ENCODE results near the gene IGF2BP1.

IGF2BP1 gene

DNA sequence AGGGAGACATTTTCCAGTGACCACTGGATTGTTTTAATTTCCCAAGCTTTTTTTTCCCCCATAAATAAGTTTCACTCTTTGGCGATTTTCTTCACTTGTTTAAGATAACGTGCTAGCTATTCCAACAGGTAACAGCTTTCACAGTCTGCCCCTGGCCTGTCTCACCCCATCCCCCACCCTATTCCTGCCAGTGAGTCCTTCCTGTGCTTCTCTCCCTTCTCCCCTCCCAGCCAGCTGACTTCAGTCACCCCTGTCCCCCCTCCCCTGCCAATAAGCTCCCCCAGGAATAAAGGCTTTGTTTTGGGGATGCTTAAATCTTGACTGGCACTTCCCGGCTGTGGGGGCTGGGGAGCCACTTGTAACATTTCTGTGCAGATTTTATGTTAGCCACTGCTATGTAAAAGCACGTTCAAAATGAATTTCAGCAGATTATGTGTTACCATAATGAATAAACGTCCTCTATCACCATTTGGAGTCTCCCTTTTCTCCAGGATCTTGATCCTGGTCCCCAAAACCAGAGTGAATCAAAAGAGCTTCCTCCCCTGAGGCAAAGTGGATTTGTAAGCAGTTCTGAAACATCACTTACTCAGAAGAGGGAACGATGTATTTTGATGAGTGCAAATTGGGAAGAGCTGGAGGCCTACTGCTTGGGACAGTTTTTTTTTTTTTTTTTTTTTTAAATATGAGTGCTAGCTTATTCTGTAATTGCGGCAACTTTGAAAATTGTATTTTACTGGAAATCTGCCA lies 58.2 kb downstream of the IGF2BP1 start:
- Histone ChIP-seq H3K4me1 (ENCODE audit: control insufficient read depth, insufficient read depth, low read length) (no peaks in the 10 kb centered on the region), H3K27ac (ENCODE audit: low read length) (no peak overlapping the region), H3K9ac (ENCODE audit: low read length in 2 of 2) (no peak overlapping the region), H3K9me3 (ENCODE audit: control insufficient read depth in 2 of 2, low read length in 2 of 2) (no peaks in the 10 kb centered on the region), H3K36me3 (ENCODE audit: control insufficient read depth in 2 of 2, insufficient read depth in 2 of 2, low read length in 2 of 2) (no peaks in the 10 kb centered on the region), H3K4me3 (ENCODE audit: low read length in 2 of 2) (no peak overlapping the region), H3K27me3 (ENCODE audit: control insufficient read depth in 1 of 2, insufficient read depth in 2 of 2, low read length in 2 of 2) (peaks cover 0 to 5% of the 10 kb centered on the region in 2 donors)

DNA sequence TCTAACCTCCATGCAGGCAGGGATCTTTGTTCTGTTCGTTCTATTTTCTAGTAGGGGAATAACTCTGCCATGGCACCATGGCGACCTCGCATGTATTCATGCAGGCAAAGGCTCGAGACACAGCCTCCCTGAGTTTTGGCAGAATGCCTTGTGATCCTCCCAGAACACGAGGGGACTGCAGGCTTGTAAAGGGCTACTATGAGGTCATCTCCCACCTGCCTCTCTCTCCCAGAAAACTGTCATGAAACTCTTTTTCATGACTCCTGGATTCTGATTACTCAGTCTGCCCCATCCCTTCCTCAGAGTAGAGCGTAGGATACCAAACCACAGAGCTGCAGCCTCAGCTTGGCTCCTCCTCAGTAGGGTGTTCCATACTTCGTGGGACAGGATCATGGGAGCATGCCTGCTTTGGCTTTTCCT lies 64.3 kb downstream of the IGF2BP1 start:
- no peak overlapping the region for H3K4me3 ChIP-seq (ENCODE audit: low read length in 2 of 2)
- H3K27me3 ChIP-seq (ENCODE audit: control insufficient read depth in 1 of 2, insufficient read depth in 2 of 2, low read length in 2 of 2), result no peaks in the 10 kb centered on the region
- no peak overlapping the region for H3K27ac ChIP-seq (ENCODE audit: low read length)
- no peaks in the 10 kb centered on the region for H3K4me1 ChIP-seq (ENCODE audit: control insufficient read depth, insufficient read depth, low read length)
- H3K9me3 ChIP-seq (ENCODE audit: control insufficient read depth in 2 of 2, low read length in 2 of 2), result no peaks in the 10 kb centered on the region
- H3K36me3 ChIP-seq (ENCODE audit: control insufficient read depth in 2 of 2, insufficient read depth in 2 of 2, low read length in 2 of 2), result no peaks in the 10 kb centered on the region
- H3K9ac ChIP-seq (ENCODE audit: low read length in 2 of 2), result no peak overlapping the region

- no peak overlapping the region for H3K4me3 ChIP-seq (ENCODE audit: low read length in 2 of 2)
- H3K27ac ChIP-seq (ENCODE audit: low read length), result no peak overlapping the region
- no peaks in the 10 kb centered on the region for H3K4me1 ChIP-seq (ENCODE audit: control insufficient read depth, insufficient read depth, low read length)
- H3K9ac ChIP-seq (ENCODE audit: low read length in 2 of 2), result no peak overlapping the region
- H3K27me3 ChIP-seq (ENCODE audit: control insufficient read depth in 1 of 2, insufficient read depth in 2 of 2, low read length in 2 of 2), result no peaks in the 10 kb centered on the region
- H3K36me3 ChIP-seq (ENCODE audit: control insufficient read depth in 2 of 2, insufficient read depth in 2 of 2, low read length in 2 of 2), result no peaks in the 10 kb centered on the region
- no peaks in the 10 kb centered on the region for H3K9me3 ChIP-seq (ENCODE audit: control insufficient read depth in 2 of 2, low read length in 2 of 2)
These were observed 66.5 kb downstream of the IGF2BP1 start for GRCh38 chr17:49063652-49064051.

DNA sequence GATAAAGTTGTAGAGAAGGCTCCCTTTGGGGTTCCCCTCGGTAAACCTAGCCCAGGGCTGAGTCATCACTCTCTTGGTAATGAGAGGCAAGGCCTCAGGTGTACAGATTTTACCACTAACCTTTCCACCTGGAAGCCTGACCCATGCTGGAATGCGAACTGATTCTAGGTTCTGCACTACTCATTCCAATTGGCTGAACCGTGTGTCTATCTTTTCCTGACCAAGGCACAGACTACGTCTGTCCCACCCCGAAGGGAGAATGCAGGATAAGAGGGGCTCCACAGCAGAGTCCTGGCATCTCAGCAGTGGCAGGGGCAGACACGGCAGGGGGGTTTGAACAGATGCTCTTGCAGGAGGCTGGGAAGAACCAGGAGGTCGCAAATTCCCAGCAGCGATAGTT lies 70.0 kb downstream of the IGF2BP1 start:
- no peaks in the 10 kb centered on the region for H3K36me3 ChIP-seq (ENCODE audit: control insufficient read depth in 2 of 2, insufficient read depth in 2 of 2, low read length in 2 of 2)

DNA sequence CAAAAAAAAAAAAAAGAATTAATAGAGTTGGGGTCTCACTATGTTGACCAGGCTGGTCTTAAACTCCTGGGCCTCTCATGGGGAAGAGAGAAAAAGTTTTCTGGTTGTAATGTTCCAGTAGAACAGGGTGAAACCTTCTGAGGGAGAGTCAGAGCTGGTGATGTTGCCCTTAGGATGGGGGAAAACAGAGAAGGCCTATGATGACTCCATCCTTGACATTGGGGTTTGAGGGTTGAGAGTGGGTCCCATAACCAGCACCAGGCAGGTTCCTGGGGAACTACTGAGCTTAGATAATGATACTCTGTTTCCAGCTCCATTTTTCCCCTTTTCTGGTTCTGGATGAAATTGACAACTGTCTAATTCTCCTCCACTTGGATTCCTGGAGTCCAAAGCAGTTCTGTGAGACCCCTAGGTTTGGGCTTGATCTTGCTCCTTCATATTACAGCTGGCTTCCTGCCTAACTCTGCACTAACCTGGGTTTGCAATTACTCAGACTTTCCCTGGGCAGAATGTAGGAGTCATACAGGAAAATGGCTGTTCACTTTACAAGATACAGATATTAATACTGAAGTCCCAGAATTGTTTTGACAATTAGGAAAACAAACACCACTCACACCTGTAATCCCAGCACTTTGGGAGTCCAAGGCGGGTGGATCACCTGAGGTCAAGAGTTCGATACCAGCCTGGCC lies 72.5 kb downstream of the IGF2BP1 start:
- Histone ChIP-seq H3K4me1 (ENCODE audit: control insufficient read depth, insufficient read depth, low read length) (no peaks in the 10 kb centered on the region), H3K4me3 (ENCODE audit: low read length in 2 of 2) (no peak overlapping the region), H3K27ac (ENCODE audit: low read length) (no peak overlapping the region), H3K36me3 (ENCODE audit: control insufficient read depth in 2 of 2, insufficient read depth in 2 of 2, low read length in 2 of 2) (no peaks in the 10 kb centered on the region), H3K27me3 (ENCODE audit: control insufficient read depth in 1 of 2, insufficient read depth in 2 of 2, low read length in 2 of 2) (peaks cover 0 to 3% of the 10 kb centered on the region in 2 donors), H3K9ac (ENCODE audit: low read length in 2 of 2) (no peak overlapping the region), H3K9me3 (ENCODE audit: control insufficient read depth in 2 of 2, low read length in 2 of 2) (no peaks in the 10 kb centered on the region)

More for the DNA sequence above, 70.0 kb downstream of the IGF2BP1 start:
- no peak overlapping the region for H3K4me3 ChIP-seq (ENCODE audit: low read length in 2 of 2)
- H3K4me1 ChIP-seq (ENCODE audit: control insufficient read depth, insufficient read depth, low read length), result no peaks in the 10 kb centered on the region
- no peaks in the 10 kb centered on the region for H3K9me3 ChIP-seq (ENCODE audit: control insufficient read depth in 2 of 2, low read length in 2 of 2)
- no peak overlapping the region for H3K27ac ChIP-seq (ENCODE audit: low read length)
- H3K9ac ChIP-seq (ENCODE audit: low read length in 2 of 2), result no peak overlapping the region
- no peaks in the 10 kb centered on the region for H3K27me3 ChIP-seq (ENCODE audit: control insufficient read depth in 1 of 2, insufficient read depth in 2 of 2, low read length in 2 of 2)

DNA sequence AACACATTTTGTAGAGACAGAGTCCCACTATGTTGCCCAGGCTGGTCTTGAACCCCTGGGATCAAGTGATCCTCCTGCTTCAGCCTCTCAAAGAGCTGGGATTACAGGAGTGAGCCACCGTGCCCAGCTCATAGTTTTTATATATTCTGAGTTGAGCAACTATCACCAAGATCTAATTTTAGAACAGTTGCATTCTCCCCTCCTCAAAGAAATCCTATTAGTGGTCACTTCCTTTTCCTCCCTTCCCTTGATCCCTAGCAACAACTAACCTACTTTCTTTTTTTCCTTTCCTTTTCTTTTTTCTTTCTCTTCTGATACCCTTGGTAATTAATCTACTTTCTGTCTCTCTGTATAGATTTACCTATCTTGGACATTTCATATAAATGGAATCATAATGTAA lies 73.9 kb downstream of the IGF2BP1 start:
- H3K9me3 ChIP-seq (ENCODE audit: control insufficient read depth in 2 of 2, low read length in 2 of 2), result no peaks in the 10 kb centered on the region
- H3K36me3 ChIP-seq (ENCODE audit: control insufficient read depth in 2 of 2, insufficient read depth in 2 of 2, low read length in 2 of 2), result no peaks in the 10 kb centered on the region
- H3K9ac ChIP-seq (ENCODE audit: low read length in 2 of 2), result no peak overlapping the region
- no peaks in the 10 kb centered on the region for H3K4me1 ChIP-seq (ENCODE audit: control insufficient read depth, insufficient read depth, low read length)
- peaks cover 0 to 3% of the 10 kb centered on the region in 2 donors for H3K27me3 ChIP-seq (ENCODE audit: control insufficient read depth in 1 of 2, insufficient read depth in 2 of 2, low read length in 2 of 2)
- no peak overlapping the region for H3K27ac ChIP-seq (ENCODE audit: low read length)
- no peak overlapping the region for H3K4me3 ChIP-seq (ENCODE audit: low read length in 2 of 2)

- Histone ChIP-seq H3K4me3 (ENCODE audit: low read length in 2 of 2) (no peak overlapping the region), H3K27me3 (ENCODE audit: control insufficient read depth in 1 of 2, insufficient read depth in 2 of 2, low read length in 2 of 2) (peaks cover 0 to 11% of the 10 kb centered on the region in 2 donors), H3K9me3 (ENCODE audit: control insufficient read depth in 2 of 2, low read length in 2 of 2) (peaks cover 0 to 2% of the 10 kb centered on the region in 2 donors), H3K36me3 (ENCODE audit: control insufficient read depth in 2 of 2, insufficient read depth in 2 of 2, low read length in 2 of 2) (no peaks in the 10 kb centered on the region), H3K27ac (ENCODE audit: low read length) (no peak overlapping the region), H3K4me1 (ENCODE audit: control insufficient read depth, insufficient read depth, low read length) (no peaks in the 10 kb centered on the region), H3K9ac (ENCODE audit: low read length in 2 of 2) (no peak overlapping the region)
These were observed 77.8 kb downstream of the IGF2BP1 start for GRCh38 chr17:49074851-49075540.

- H3K36me3 ChIP-seq (ENCODE audit: control insufficient read depth in 2 of 2, insufficient read depth in 2 of 2, low read length in 2 of 2), result no peaks in the 10 kb centered on the region
- no peak overlapping the region for H3K4me3 ChIP-seq (ENCODE audit: low read length in 2 of 2)
- H3K27ac ChIP-seq (ENCODE audit: low read length), result no peak overlapping the region
- H3K27me3 ChIP-seq (ENCODE audit: control insufficient read depth in 1 of 2, insufficient read depth in 2 of 2, low read length in 2 of 2), result peaks cover 0 to 11% of the 10 kb centered on the region in 2 donors
- no peak overlapping the region for H3K9ac ChIP-seq (ENCODE audit: low read length in 2 of 2)
- peaks cover 0 to 2% of the 10 kb centered on the region in 2 donors for H3K9me3 ChIP-seq (ENCODE audit: control insufficient read depth in 2 of 2, low read length in 2 of 2)
- no peaks in the 10 kb centered on the region for H3K4me1 ChIP-seq (ENCODE audit: control insufficient read depth, insufficient read depth, low read length)
These were observed 79.6 kb downstream of the IGF2BP1 start for GRCh38 chr17:49076573-49077384.

GRCh38 chr17:49078248-49078647 lies 81.1 kb downstream of the IGF2BP1 start:
- H3K27me3 ChIP-seq (ENCODE audit: control insufficient read depth in 1 of 2, insufficient read depth in 2 of 2, low read length in 2 of 2), result peaks cover 0 to 11% of the 10 kb centered on the region in 2 donors

More at GRCh38 chr17:49078248-49078647, 81.1 kb downstream of the IGF2BP1 start:
- no peak overlapping the region for H3K27ac ChIP-seq (ENCODE audit: low read length)
- H3K36me3 ChIP-seq (ENCODE audit: control insufficient read depth in 2 of 2, insufficient read depth in 2 of 2, low read length in 2 of 2), result no peaks in the 10 kb centered on the region
- peaks cover 0 to 2% of the 10 kb centered on the region in 2 donors for H3K9me3 ChIP-seq (ENCODE audit: control insufficient read depth in 2 of 2, low read length in 2 of 2)
- H3K4me1 ChIP-seq (ENCODE audit: control insufficient read depth, insufficient read depth, low read length), result no peaks in the 10 kb centered on the region
- H3K9ac ChIP-seq (ENCODE audit: low read length in 2 of 2), result no peak overlapping the region
- H3K4me3 ChIP-seq (ENCODE audit: low read length in 2 of 2), result no peak overlapping the region

All from stomach smooth muscle (tissue), 2 donors.